Activated naive CD8-positive, alpha-beta T cell treated with anti-CD3 and anti-CD28 coated beads, Interleukin-2, amount 50 U/mL, for 24 hours (primary cell): ENCODE results near the gene MFSD6L.
A peak's percentile ranks its signal among the peaks of the same experiment; 100 is the strongest.
"Not testable (repeated sequence)": the region's sequence is repeated elsewhere in the genome, so short reads cannot be mapped to it uniquely, and the experiment has no call there.

ENCODE experiments used
- ATAC-seq: fragments of 150-1000 bp; cut with Tn5 transposase; one replicate; pipeline ENCODE4 v1.10.0; 2021
- DNase-seq: peaks from one replicate; pipeline ENCODE4 v3.0.0; 2021
- H3K27ac Mint-ChIP-seq: one replicate; pipeline ENCODE4 v1.8.0; 2021; ENCODE audit warnings: mild to moderate bottlenecking, mixed read lengths
- H3K27me3 Mint-ChIP-seq: one replicate; pipeline ENCODE4 v1.8.0; 2021; ENCODE audit warnings: mixed read lengths
- H3K36me3 Mint-ChIP-seq: one replicate; pipeline ENCODE4 v1.8.0; 2021; ENCODE audit warnings: low read depth, mixed read lengths
- H3K4me1 Mint-ChIP-seq: one replicate; pipeline ENCODE4 v1.8.0; 2021; ENCODE audit warnings: mixed read lengths
- H3K4me3 Mint-ChIP-seq: one replicate; pipeline ENCODE4 v1.8.0; 2021; ENCODE audit warnings: mild to moderate bottlenecking, moderate library complexity, mixed read lengths
- H3K9me3 Mint-ChIP-seq: one replicate; pipeline ENCODE4 v1.8.0; 2021; ENCODE audit warnings: mixed read lengths

The MFSD6L gene

DNA sequence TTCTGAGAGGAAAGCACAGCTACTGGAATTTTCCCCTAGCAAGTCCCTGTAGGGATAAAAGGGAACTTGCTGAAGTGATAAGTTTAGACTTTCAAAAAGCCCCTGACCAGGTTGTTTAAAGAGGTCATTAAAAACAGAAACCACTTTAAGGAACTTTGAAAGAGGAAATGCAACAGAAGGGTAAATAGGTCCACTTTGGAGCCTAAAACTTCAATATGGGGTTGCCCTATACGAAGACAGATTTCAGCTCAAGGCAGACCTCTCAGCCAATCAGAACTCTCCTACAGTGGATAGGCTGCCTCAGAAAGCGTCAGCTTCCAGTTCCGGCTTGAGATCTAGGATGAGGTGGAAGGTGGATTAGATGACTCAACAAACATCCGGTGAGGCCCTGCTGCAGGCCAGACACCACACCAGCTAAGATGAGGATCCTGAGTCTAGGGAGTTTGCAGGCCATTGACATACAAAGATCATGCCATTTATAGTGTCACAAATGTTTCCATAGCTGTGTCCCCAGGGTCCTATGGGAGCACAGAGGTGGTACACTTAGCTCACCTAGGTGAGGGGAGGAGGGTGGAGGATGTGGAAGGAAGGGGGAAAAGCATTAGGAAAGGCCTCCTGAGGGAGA is 7.9 kb upstream of the MFSD6L start:
- Mint-ChIP-seq H3K27me3 (no peaks in the 10 kb centered on the region), H3K36me3 (peaks cover 7% of the 10 kb centered on the region), H3K4me1 (peaks cover 18% of the 10 kb centered on the region), H3K9me3 (peaks cover 28% of the 10 kb centered on the region), H3K4me3 (no peak overlapping the region), H3K27ac (no peak overlapping the region)
- ATAC-seq = peak; percentile 43
- DNase-seq = no peak

DNA sequence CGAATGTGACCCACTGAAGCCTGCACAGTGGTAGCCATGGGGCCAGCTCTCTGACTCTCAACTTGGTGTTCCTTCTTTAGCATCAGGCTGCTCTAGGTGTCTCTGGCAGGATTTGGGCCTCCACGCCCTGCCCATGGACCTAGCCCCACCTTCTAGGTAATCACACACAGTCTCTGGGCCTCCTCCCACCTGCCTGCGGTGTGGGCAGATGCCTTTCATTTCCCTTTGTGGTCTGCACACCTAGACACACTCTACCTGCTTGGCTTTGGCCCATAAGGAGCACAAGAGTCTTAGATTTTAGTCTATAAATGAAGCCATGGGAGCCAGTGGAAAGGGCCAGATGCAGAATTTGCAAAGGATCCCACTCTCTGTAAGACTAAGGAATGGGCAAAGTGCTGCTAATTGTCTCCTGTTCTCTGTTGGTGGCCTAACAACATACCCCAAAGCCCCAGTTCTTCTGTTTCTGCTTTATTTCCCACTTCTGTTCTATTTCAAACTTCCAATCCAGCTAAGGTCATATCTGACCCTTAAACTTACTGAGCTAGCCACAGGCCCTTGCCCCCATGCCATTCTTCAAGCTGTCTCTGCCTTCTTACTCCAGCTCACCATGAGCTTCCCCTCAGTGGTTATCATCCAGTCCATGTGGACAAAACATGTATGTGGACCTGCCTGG is 7.2 kb upstream of the MFSD6L start:
- ATAC-seq (no peak), DNase-seq (no peak)
- H3K36me3 Mint-ChIP-seq = peaks cover 2% of the 10 kb centered on the region
- peaks cover 21% of the 10 kb centered on the region for H3K9me3 Mint-ChIP-seq
- no peaks in the 10 kb centered on the region for H3K27me3 Mint-ChIP-seq
- no peak overlapping the region for H3K27ac Mint-ChIP-seq
- peaks cover 18% of the 10 kb centered on the region for H3K4me1 Mint-ChIP-seq
- H3K4me3 Mint-ChIP-seq = no peak overlapping the region

DNA sequence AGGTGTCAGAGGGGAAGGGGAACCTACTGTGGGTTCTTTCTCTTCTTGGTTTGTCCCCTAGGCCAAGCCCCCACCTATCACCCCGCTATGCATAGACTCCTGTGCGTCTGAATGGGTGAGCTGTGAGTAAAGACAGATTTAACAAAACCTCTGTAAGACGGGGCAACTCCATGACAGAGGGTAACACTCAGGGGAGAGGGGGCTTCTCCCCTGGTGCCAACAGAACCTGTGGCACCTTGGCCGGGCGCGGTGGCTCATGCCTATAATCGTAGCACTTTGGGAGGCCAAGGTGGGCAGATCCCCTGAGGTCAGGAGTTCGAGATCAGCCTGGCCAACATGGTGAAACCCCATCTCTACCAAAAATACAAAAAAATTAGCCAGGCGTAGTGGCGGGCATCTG is 6.2 kb upstream of the MFSD6L start:
- H3K4me3 Mint-ChIP-seq, ATAC-seq, H3K27ac Mint-ChIP-seq, H3K36me3 Mint-ChIP-seq, DNase-seq, H3K27me3 Mint-ChIP-seq: not testable (repeated sequence)
- peaks cover 18% of the 10 kb centered on the region for H3K4me1 Mint-ChIP-seq
- peaks cover 20% of the 10 kb centered on the region for H3K9me3 Mint-ChIP-seq

DNA sequence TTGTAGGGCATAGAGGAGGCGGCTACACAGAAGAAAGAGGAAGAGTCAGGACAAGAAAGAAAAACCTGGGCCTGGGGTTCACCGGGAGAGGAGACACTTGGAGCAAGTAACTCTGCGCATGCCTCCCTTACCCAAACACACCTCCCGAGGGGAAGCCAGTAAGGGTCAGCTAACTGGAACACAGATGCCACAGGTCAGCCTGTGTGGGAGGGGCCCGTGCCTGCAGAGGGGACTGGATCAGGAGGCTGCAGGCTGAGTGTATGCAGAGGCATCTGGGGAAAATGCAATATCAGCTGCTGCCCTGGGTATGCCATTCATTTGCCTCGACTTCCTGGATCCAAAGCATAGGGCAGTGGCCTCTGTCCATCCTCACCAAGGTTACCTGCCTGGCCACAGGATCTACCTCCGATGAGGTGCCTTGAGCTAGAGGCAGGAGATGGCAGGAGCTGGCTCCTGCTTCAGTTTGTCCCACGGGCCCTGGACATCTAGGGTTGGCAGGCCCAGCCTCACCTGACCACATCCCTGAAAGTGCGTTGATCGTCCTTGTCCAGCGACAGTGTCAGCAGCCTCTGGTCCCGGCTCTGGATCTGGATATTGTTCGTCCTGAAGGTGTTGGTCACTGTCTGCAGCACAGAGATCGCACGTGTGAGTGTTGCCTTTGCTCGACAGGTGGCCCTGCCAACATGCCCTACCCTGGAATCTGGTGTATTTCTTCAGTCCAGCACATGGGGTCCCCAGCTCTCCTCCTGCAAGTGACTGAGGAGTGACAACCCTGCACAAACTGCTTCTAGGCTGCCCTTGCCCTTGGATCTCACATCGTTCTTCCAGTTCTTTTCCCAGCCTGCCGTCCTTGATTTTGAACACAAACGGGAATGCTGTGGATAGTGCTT is 4.6 kb upstream of the MFSD6L start:
- DNase-seq = no peak
- Mint-ChIP-seq H3K4me3 (no peak overlapping the region), H3K9me3 (peaks cover 9% of the 10 kb centered on the region), H3K36me3 (peaks cover 2% of the 10 kb centered on the region), H3K27ac (no peak overlapping the region), H3K27me3 (no peaks in the 10 kb centered on the region), H3K4me1 (peaks cover 18% of the 10 kb centered on the region)
- no peak for ATAC-seq

DNA sequence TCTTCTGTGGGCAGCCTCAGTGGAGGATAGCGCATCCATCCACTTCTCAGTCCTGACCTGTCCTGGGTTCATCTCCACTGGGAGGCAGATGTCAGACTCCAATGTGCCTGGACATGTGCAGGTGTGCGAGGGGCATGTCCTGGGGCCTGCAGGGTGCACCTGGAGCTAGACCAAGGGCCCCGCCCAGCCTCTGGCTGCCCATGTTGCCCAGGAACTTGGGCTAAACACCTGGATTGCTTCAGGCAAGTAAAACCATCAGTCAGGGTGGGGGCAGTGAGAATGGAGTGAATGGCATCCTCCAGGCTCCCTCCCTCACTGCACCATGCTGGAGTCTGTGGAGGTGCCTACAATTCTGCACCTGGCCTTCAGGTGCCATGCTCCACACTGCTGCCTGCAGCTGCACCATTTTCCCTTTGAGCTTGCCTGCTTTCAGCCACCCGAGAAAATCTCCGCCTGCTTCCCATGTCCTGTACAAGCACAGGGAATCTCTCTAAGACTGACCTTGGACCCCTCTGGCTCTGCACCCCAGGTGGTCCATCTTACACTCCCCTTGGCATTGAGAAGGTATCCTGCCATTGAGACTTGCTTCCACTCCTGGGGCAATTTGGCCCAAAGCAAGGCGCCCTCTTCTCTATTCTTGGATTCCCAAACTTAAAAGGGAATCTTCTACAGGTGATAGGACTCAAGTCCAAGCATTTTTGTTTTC is 2.1 kb upstream of the MFSD6L start:
- H3K27me3 Mint-ChIP-seq = no peaks in the 10 kb centered on the region
- no peak overlapping the region for H3K27ac Mint-ChIP-seq
- no peaks in the 10 kb centered on the region for H3K36me3 Mint-ChIP-seq
- no peaks in the 10 kb centered on the region for H3K9me3 Mint-ChIP-seq
- no peak for DNase-seq
- no peak overlapping the region for H3K4me3 Mint-ChIP-seq
- ATAC-seq = no peak
- peaks cover 4% of the 10 kb centered on the region for H3K4me1 Mint-ChIP-seq

DNA sequence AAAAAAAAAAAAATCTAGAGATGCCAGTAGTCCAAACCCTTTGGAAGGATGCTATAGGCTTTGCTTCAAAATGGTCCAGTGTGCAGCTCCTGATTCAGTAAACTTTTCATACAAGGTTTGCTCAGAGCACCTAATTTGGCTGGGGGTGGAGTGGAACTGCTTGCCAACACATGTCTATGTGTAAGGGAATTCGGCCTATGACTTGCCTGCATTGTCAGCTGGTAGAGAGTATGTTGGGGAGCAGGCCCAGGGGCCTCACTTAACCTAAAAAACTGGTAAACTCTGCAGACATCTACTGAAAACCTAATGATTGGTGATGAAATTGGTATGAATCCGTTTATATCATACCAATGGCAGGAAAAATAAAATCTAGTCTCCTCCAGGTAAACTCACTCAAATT is 1.5 kb upstream of the MFSD6L start:
- no peak for DNase-seq
- no peak overlapping the region for H3K4me3 Mint-ChIP-seq

DNA sequence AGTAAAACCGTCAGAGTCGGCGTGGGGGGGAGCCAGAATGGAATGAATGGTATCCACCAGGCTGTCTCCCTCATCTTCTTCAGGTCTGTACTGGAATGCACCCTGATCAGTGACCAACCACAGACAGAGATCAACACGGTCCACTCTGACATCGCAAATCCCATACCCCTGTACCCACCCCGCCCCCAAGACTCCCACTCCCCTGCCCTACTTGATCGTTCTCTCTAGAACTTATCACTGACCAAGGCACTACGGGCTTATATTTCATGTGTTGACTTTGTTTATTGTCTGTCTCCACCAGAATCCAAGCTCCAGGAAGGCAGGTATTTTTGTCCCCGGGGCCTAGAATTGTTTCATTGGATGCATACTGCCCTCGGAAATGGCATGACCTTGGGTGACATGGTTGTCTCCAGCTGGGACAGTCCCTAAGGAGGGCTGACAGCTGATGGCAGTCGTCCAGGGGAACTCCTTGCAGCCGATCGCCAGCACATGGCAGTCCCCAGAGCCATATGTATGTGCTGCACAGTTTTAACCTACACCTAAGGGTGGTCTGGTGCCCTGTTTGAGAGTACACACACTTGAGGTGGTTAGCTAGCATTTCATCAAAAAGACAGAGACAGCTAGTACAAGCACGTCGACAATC is 526 bp upstream of the MFSD6L start:
- DNase-seq = no peak
- no peaks in the 10 kb centered on the region for H3K4me1 Mint-ChIP-seq

More for the DNA sequence above, 1.5 kb upstream of the MFSD6L start:
- H3K27me3 Mint-ChIP-seq = no peaks in the 10 kb centered on the region
- H3K4me1 Mint-ChIP-seq = no peaks in the 10 kb centered on the region
- H3K36me3 Mint-ChIP-seq = no peaks in the 10 kb centered on the region
- H3K9me3 Mint-ChIP-seq = no peaks in the 10 kb centered on the region
- H3K27ac Mint-ChIP-seq = no peak overlapping the region
- no peak for ATAC-seq

DNA sequence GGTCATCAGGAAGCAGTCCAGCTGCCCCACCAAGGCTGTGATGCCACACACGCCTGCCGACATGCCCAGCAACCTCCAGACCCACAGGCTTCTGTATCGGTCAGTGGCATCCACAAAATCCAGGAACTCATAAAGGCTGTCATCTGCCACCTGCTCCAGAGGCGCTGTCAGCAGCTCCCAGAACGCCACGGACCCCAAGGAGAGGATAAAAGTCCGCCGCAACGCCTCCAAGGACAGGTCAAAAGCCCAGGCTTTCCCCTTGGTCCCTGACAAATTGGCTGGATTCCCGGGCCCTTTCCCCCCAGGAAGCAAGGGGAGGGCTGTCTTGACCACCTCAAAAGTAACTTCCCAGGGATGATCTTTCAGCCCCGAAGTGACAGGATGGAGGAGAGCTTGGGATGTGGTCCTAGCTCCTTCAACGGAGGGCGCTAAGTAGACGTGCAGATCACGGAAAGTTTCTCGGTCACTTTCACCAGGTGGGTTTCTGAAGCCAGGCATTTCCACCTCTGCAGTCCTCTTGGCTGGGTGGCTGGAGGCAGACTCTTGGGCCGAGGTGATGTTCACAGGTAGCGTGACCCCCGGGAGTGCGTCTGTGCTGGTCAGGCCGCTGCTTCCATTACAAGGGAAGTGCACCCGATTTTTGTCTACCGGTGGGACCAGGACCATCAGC is 854 bp downstream of the MFSD6L start:
- H3K36me3 Mint-ChIP-seq = no peaks in the 10 kb centered on the region
- no peak for ATAC-seq
- H3K27me3 Mint-ChIP-seq = no peaks in the 10 kb centered on the region
- H3K27ac Mint-ChIP-seq = no peak overlapping the region
- H3K4me3 Mint-ChIP-seq = no peak overlapping the region
- H3K9me3 Mint-ChIP-seq = no peaks in the 10 kb centered on the region
- DNase-seq = no peak
- no peaks in the 10 kb centered on the region for H3K4me1 Mint-ChIP-seq

More for the DNA sequence above, 526 bp upstream of the MFSD6L start:
- no peaks in the 10 kb centered on the region for H3K36me3 Mint-ChIP-seq
- no peak overlapping the region for H3K27ac Mint-ChIP-seq
- ATAC-seq = no peak
- no peaks in the 10 kb centered on the region for H3K9me3 Mint-ChIP-seq
- no peak overlapping the region for H3K4me3 Mint-ChIP-seq
- no peaks in the 10 kb centered on the region for H3K27me3 Mint-ChIP-seq

DNA sequence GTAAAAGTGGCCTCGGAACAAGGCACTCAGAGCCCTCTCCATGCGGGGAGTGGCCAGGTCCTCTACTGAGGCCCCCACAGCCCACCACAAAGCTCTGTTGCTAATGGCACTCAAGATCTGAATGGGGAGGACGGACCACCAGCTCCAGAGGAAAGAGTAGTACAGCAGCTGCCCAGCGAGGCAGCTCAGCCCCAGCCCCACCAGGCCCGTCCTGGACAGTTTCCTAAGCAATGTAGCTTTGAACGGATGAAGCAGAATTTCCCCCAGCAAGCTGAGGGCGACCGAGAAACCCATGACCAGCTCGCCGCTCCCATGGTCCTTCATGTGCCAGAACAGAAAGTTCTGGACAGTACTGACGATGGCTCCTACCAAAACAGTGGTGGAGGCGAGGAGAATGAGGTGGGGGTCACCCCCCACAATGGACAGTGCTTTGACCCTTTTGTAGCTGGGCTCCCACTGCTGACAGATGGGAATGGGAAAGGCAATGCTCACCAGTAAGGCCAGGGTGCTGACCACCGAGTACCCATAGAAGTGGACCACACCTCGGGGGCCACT is 1.5 kb downstream of the MFSD6L start:
- H3K27ac Mint-ChIP-seq = no peak overlapping the region

DNA sequence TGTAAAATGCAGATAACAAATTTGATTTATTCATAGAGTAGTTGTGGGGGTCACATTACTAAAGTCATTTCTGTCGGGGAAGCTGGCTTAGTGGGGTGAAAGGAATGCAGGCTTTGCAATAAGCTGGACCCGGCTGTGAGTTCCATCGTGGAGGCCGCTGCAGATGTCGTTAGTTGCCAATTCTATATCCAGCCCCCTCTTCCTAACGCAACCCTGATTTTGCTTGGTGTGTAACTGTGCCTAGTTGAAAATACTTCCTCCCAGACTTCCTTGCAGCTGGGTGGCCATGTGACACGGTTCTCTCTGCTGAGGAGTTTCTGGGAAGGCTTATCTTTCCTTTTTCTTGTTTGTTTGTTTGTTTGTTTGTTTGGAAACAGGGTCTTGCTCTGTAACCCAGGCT is 4.5 kb downstream of the MFSD6L start:
- no peak overlapping the region for H3K4me3 Mint-ChIP-seq
- H3K27me3 Mint-ChIP-seq = peaks cover 2% of the 10 kb centered on the region
- ATAC-seq = no peak
- DNase-seq = no peak
- H3K9me3 Mint-ChIP-seq = peaks cover 7% of the 10 kb centered on the region
- H3K27ac Mint-ChIP-seq = no peak overlapping the region
- H3K4me1 Mint-ChIP-seq = peaks cover 6% of the 10 kb centered on the region
- no peaks in the 10 kb centered on the region for H3K36me3 Mint-ChIP-seq

More for the DNA sequence above, 1.5 kb downstream of the MFSD6L start:
- ATAC-seq (no peak), DNase-seq (no peak)
- Mint-ChIP-seq H3K4me1 (no peaks in the 10 kb centered on the region), H3K4me3 (no peak overlapping the region), H3K36me3 (no peaks in the 10 kb centered on the region), H3K9me3 (no peaks in the 10 kb centered on the region), H3K27me3 (no peaks in the 10 kb centered on the region)

DNA sequence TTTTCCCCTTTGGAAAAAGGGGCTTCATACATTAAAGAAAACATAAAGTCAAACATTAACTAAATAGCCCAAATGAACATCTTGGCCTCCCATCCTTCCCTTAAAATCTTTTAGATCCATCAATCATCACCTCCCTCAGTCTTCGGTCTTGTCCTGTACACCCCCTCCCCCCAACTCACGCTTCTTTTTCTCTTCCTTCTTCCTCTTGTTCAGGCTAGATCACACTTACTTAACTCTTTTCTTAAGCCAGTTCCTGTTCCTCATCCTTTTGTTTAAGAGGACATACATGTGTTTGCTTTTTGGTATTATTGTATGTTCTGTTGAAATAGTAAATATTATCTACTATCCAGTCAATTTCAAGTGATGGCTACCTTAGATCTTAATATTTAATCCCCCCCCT is 5.5 kb downstream of the MFSD6L start:
- Mint-ChIP-seq H3K4me3 (no peak overlapping the region), H3K27ac (no peak overlapping the region), H3K27me3 (peaks cover 2% of the 10 kb centered on the region), H3K9me3 (peaks cover 7% of the 10 kb centered on the region), H3K4me1 (peaks cover 6% of the 10 kb centered on the region), H3K36me3 (no peaks in the 10 kb centered on the region)
- no peak for DNase-seq
- ATAC-seq = no peak

DNA sequence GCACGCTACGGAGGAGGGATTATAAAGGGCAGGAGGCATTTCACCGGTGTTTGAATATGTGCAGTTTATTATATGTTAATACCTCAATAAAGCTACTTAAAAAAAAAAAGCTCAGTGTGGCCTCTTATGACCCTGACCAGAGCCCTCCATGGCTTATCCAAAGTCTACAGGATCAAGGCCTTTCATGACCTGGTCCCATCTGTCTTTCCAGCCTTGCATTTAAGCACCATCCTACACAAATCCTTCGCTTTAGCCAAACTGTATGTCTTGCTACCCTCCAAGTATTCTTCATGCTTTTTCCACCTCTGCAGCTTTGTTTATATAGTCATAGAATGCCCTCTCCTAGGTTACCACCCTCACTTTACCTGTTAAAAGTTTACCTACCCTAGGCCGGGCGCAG is 6.5 kb downstream of the MFSD6L start:
- Mint-ChIP-seq H3K4me1 (peaks cover 6% of the 10 kb centered on the region), H3K4me3 (no peak overlapping the region), H3K27me3 (peaks cover 2% of the 10 kb centered on the region), H3K9me3 (peaks cover 7% of the 10 kb centered on the region), H3K36me3 (no peaks in the 10 kb centered on the region), H3K27ac (no peak overlapping the region)
- ATAC-seq (no peak), DNase-seq (no peak)

DNA sequence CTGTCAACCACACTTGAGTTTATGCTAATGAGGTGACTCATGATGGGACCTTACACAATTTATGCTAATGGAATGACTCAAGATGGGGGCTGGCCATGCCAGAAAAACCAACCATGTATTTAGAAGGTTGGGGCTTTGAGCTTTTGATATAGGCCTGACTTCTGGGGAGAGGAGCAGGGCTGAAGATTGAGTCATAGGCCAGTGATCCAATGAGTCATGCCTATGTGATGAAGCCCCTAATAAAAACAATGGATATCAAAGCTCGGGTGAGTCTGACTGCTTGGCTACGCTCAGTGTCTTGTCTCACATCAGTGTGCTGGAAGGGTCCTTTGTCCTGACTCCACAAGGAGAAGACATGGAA is 7.3 kb downstream of the MFSD6L start:
- peaks cover 6% of the 10 kb centered on the region for H3K4me1 Mint-ChIP-seq
- no peak overlapping the region for H3K27ac Mint-ChIP-seq
- no peaks in the 10 kb centered on the region for H3K36me3 Mint-ChIP-seq
- peaks cover 2% of the 10 kb centered on the region for H3K27me3 Mint-ChIP-seq
- H3K4me3 Mint-ChIP-seq = no peak overlapping the region
- DNase-seq (no peak), ATAC-seq (peak; percentile 72)
- peaks cover 7% of the 10 kb centered on the region for H3K9me3 Mint-ChIP-seq
